GM12875 (cell line): ENCODE data around the gene MATCAP1.

Source experiments
- H3K4me3 ChIP-seq: one replicate; pipeline ENCODE4 v1.5.1; 2011; ENCODE audit warnings: low read depth, low read length, control low read depth
- TF ChIP-seq, protein P1 (sequence below): IDR thresholded peaks from 2 replicates; pipeline ENCODE4 v1.5.1; 2011; ENCODE audit warnings: low read depth, mild to moderate bottlenecking, control low read depth, inconsistent platforms, low read length, moderate library complexity, borderline replicate concordance; ENCODE audit not compliant: insufficient read depth

The MATCAP1 gene

DNA sequence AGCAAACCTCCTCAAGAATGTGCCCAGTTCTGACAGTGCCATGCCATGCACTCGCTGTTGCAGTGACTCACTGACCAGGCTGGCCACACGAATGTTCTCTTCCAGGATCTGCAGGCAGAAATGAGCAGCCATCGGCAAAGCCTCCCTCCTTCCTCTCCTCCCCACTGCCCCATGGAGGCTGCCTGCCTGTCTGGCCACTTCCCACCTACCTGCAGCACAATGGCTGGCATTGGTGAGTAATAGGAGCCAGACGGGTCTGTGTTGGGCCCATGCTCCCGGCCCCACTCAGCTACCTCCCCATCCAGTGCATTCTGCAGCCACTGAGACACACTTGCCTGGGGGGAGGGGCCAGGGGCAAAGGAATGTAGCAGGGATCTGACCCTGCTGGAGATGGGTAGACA, 2.8 kb upstream of the MATCAP1 start:
- no peak overlapping the region for H3K4me3 ChIP-seq
- TF ChIP-seq, protein P1, sequence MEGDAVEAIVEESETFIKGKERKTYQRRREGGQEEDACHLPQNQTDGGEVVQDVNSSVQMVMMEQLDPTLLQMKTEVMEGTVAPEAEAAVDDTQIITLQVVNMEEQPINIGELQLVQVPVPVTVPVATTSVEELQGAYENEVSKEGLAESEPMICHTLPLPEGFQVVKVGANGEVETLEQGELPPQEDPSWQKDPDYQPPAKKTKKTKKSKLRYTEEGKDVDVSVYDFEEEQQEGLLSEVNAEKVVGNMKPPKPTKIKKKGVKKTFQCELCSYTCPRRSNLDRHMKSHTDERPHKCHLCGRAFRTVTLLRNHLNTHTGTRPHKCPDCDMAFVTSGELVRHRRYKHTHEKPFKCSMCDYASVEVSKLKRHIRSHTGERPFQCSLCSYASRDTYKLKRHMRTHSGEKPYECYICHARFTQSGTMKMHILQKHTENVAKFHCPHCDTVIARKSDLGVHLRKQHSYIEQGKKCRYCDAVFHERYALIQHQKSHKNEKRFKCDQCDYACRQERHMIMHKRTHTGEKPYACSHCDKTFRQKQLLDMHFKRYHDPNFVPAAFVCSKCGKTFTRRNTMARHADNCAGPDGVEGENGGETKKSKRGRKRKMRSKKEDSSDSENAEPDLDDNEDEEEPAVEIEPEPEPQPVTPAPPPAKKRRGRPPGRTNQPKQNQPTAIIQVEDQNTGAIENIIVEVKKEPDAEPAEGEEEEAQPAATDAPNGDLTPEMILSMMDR, result no peak

DNA sequence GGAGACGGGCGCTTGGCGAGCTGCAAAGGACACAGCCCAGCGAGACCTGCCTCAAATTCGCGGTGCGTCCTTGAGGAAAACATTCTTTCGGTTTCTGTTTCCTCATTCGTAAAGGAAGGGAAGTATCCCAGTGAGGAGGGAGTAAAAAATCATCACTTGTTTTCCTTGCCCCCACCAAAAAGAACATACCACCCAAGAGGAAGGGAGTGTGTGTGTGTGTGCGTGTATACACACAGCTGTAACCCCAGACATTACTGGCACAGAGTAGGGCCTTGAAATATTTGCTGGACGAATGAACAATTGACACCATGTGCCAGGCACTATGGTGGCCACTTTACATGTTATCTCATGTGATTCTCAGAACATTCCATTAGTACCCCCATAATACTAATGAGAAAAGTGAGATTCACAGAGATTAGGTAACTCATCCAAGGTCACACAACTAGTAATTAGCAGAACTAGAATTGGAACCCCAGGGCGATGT, 1.9 kb upstream of the MATCAP1 start:
- H3K4me3 ChIP-seq, result no peak overlapping the region
- TF ChIP-seq, protein P1, result no peak

DNA sequence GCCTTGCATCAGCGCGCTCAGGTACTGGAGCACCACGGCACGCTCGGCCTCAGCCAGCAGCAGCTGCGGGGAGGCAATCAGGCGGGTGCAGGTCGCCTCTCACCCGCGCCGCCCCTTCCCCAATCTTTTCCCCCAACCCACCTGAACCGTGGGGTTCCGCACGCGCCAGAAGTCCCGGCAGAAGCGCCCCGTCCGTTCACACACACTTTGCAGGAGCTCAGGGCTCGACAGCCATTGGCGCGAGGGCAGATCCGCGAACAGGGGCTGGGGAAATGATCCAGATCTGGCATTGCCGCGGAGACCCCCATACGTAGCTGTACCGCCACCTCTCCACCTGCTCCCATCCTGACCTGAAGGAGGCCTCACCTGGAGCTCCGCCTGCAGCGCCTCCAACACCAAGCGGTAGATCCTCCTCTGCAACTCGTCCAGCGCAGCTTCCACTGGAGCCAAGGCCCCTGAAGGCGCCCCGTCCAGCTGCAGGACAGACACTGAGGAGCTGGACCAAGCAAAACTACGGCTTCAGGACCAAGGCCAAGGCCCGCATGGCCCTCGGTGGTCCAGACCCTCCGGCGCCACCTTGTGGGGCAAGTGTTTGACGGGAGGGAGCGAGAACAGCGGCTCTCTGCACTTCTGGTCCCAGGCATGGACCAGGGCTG, 1.4 kb upstream of the MATCAP1 start:
- H3K4me3 ChIP-seq, result no peak overlapping the region
- TF ChIP-seq, protein P1, result peak; percentile 93

DNA sequence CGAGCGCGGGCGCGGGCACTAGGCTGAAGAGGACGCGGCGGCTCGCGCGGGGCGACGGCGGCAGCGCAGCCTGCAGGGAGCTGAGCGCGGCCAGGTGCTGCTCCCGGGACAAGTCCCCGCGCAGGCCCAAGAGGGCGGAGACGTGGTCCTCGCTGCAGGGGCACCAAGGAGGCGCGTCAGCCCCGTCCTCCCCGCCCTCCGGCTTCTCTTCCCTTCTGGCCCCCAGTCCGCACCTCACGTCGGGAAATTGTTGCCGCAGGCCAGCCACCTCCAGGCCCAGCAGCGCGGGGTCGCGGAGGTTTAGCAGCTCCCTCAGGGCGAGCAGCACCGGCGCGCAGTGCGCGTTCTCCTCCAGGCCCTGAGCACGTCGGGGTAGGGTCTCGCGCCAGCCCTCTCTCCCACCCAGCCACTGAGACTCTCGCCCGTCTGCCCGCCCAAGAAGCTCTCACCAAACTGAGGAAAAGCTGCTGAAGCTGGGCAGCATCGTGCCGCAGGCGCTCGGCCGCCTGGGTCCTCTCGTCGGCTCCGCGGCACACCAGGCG, 761 bp upstream of the MATCAP1 start:
- H3K4me3 ChIP-seq, result peak overlapping the region; percentile 84
- TF ChIP-seq, protein P1, result no peak

GRCh38 chr16:67183284-67183626, 508 bp downstream of the MATCAP1 start:
- H3K4me3 ChIP-seq, result peak overlapping the region; percentile 84
- TF ChIP-seq, protein P1, result no peak

DNA sequence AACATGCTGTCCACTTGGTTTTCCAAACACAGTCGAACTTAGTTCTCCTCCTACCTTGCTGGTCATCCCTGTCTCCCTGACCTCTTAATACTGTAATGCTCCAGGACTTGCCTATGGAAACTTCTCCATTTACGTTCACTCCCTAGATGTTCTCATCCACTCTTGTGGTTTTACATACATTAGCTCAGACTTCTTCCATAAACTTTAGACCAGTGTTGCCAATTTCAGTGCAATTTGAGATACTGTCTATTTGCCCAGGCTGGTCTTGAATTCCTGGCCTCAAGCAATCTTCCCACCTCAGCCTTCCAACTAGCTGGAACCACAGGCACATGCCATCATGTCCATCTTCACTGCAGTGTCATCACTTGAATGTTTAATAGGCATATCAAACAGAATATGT, 1.5 kb downstream of the MATCAP1 start:
- no peak overlapping the region for H3K4me3 ChIP-seq
- TF ChIP-seq, protein P1, result no peak

- TF ChIP-seq, protein P1, result no peak
- no peak overlapping the region for H3K4me3 ChIP-seq
These were observed 2.4 kb downstream of the MATCAP1 start for GRCh38 chr16:67181346-67181745.
